Spleen (tissue), 11 donors: ENCODE measurements around the gene SPECC1. TPM values are rescaled to one million over a fixed set of nuclear protein-coding genes. Genes with fewer than 3 reads are reported as not detected.

Experiments
- DNase-seq: peaks from one replicate; pipeline ENCODE4 v3.0.0-alpha.2; 2020
- H3K27ac ChIP-seq, 8 donors: fragments of 200-600 bp; sonication (generic) in 7 of 8; 1 replicate in 4 of 8; 2 replicates in 4 of 8; pipeline versions ENCODE4 v1.5.0 to v1.8.0; 2016 to 2021; ENCODE audit warnings: inconsistent platforms in 4 of 8, mild to moderate bottlenecking in 4 of 8, moderate library complexity in 1 of 8
- H3K27me3 ChIP-seq, 7 donors: fragments of 200-600 bp; sonication (generic) in 6 of 7; replicated peaks in 1 of 7; 1 replicate in 4 of 7; 2 replicates in 3 of 7; pipeline versions ENCODE4 v1.5.0 to v1.8.0; 2016 to 2021; ENCODE audit warnings: inconsistent platforms in 3 of 7, mild to moderate bottlenecking in 1 of 7
- H3K36me3 ChIP-seq, 6 donors: fragments of 200-600 bp; sonication (generic) in 5 of 6; 1 replicate in 4 of 6; 2 replicates in 2 of 6; pipeline versions ENCODE4 v1.5.0 to v1.8.0; 2016 to 2021; ENCODE audit warnings: inconsistent platforms in 2 of 6
- H3K4me1 ChIP-seq, 6 donors: fragments of 200-600 bp; sonication (generic) in 5 of 6; 1 replicate in 3 of 6; 2 replicates in 3 of 6; pipeline versions ENCODE4 v1.5.0 to v1.8.0; 2016 to 2021; ENCODE audit warnings: inconsistent platforms in 3 of 6
- H3K4me3 ChIP-seq, 8 donors: fragments of 200-600 bp; sonication (generic) in 7 of 8; 1 replicate in 4 of 8; 2 replicates in 4 of 8; pipeline versions ENCODE4 v1.5.0 to v1.8.0; 2016 to 2021; ENCODE audit warnings: inconsistent platforms in 4 of 8, mild to moderate bottlenecking in 4 of 8, moderate library complexity in 2 of 8
- H3K9me3 ChIP-seq, 8 donors: fragments of 200-600 bp; sonication (generic) in 7 of 8; 1 replicate in 4 of 8; 2 replicates in 4 of 8; pipeline versions ENCODE4 v1.5.0 to v1.8.0; 2016 to 2021; ENCODE audit warnings: inconsistent platforms in 4 of 8
- CTCF ChIP-seq, 11 experiments: fragments of 200-600 bp in 7 of 11; fragments of 450-650 bp in 4 of 11; sonication (generic) in 4 of 11; IDR thresholded peaks in 8 of 11; conservative IDR thresholded peaks in 3 of 11; 1 replicate in 7 of 11; 2 replicates in 4 of 11; pipeline versions ENCODE4 v1.4.0 to v1.8.0; 2016 to 2021; ENCODE audit warnings: antibody characterized with exemption in 11 of 11, inconsistent platforms in 4 of 11, mild to moderate bottlenecking in 1 of 11
- POLR2A ChIP-seq, 3 donors: fragments of 450-650 bp; IDR thresholded peaks; one replicate each; pipeline ENCODE4 v1.5.1; 2017; ENCODE audit warnings: antibody characterized with exemption in 3 of 3, mild to moderate bottlenecking in 1 of 3
- POLR2AphosphoS5 ChIP-seq, 3 donors: sonication (generic); formaldehyde crosslinking; IDR thresholded peaks; one replicate each; pipeline ENCODE4 v1.5.1; 2017; ENCODE audit warnings: antibody characterized with exemption in 3 of 3
- WGBS, 5 donors: extraction: QIAGEN DNeasy Blood & Tissue Kit in 3 of 5; methylation state at CpG; one replicate each; pipeline versions ENCODE4 v1.1.5 to v1.1.7; 2013 to 2018; 5-methylcytosine and 5-hydroxymethylcytosine counted together
- intact Hi-C: fragments of 100-400 bp; cut with DNase I; formaldehyde crosslinking; loops from one replicate; pipeline ENCODE4 v1.15.0; 2023; ENCODE audit warnings: low total_unique reads
- polyA plus RNA-seq, 3 donors: library from polyadenylated mRNA; stranded (reverse); fragments of 200-250 nt; gene quantifications; one replicate each; pipeline ENCODE4 v1.2.1, GENCODE V29; 2013
- total RNA-seq, 7 donors: library from RNA; depleted of rRNA in 3 of 7; stranded (reverse); fragments of >200 nt in 3 of 7; fragmentation: NEBNext Ultra II Directional in 4 of 7; extraction: Animal tissue kit (Norgen Biotek cat#: 25700) in 4 of 7; gene quantifications; one replicate each; pipeline versions ENCODE4 v1.1.0 to v1.2.1, GENCODE V29; 2016 to 2021
- donor health status: healthy with polysubstance abuse.
- donor health status: DM: no; HTN: no; CAD: no; lungs with moderate emphysema.
- donor health status: DM: no; HTN: no; CAD: no.
- donor health status: Bipolar disorder and iron deficiency.
- donor health status: healthy.
- donor health status: DM: no; HTN: no; CAD: no.
- donor health status: DM: yes; HTN: yes; CAD: no.

Gene SPECC1
- total and polyA plus RNA-seq, 10 donors: 7.4 to 129 (median 84.8) TPM

GRCh38 chr17:19986941-19987861 is 22.0 kb upstream of the SPECC1 start:
- DNase-seq: no peak
- intact Hi-C loops: no loop called here
- Histone ChIP-seq H3K4me3 (no peak overlapping the region), H3K9me3 (no peaks in the 10 kb centered on the region), H3K4me1 (peaks cover 0 to 9% (median 0%) of the 10 kb centered on the region in 6 donors), H3K27me3 (peaks cover 0 to 6% (median 0%) of the 10 kb centered on the region in 7 donors), H3K36me3 (no peaks in the 10 kb centered on the region), H3K27ac (no peak overlapping the region)
- WGBS, 5 donors: 73 to 86% (median 75%) methylated on average over 13 of the region's 13 CpGs
- TF ChIP-seq POLR2AphosphoS5 (IDR thresholded peaks at IDR 0.05) (no peak), CTCF (IDR thresholded peaks at IDR 0.05 in 8 of 11, conservative IDR thresholded peaks at IDR 0.05 in 3 of 11) (no peak), POLR2A (IDR thresholded peaks at IDR 0.05) (no peak)

- H3K4me3 ChIP-seq: no peak overlapping the region
- WGBS, 5 donors: 54 to 82% (median 71%) methylated on average over 1 of the region's 1 CpG
- no peak for DNase-seq
- peaks cover under 1 to 11% (median 1%) of the 10 kb centered on the region in 6 donors for H3K4me1 ChIP-seq
- peaks cover 0 to 6% (median 0%) of the 10 kb centered on the region in 7 donors for H3K27me3 ChIP-seq
- TF ChIP-seq CTCF (IDR thresholded peaks at IDR 0.05 in 8 of 11, conservative IDR thresholded peaks at IDR 0.05 in 3 of 11) (no peak), POLR2A (IDR thresholded peaks at IDR 0.05) (no peak), POLR2AphosphoS5 (IDR thresholded peaks at IDR 0.05) (no peak)
- no peaks in the 10 kb centered on the region for H3K36me3 ChIP-seq
- H3K27ac ChIP-seq: no peak overlapping the region
- intact Hi-C loops: no loop called here
- H3K9me3 ChIP-seq: no peaks in the 10 kb centered on the region
Observed at GRCh38 chr17:19987897-19988296, 21.3 kb upstream of the SPECC1 start.

GRCh38 chr17:19991252-19991885 is 17.8 kb upstream of the SPECC1 start:
- peak overlapping the region in 2 of 8 donors; percentile 17 to 28 for H3K27ac ChIP-seq
- no peak for TF ChIP-seq POLR2A (IDR thresholded peaks at IDR 0.05)
- TF ChIP-seq CTCF (IDR thresholded peaks at IDR 0.05 in 8 of 11, conservative IDR thresholded peaks at IDR 0.05 in 3 of 11): no peak
- TF ChIP-seq POLR2AphosphoS5 (IDR thresholded peaks at IDR 0.05): no peak
- no peak overlapping the region for H3K4me3 ChIP-seq
- no peaks in the 10 kb centered on the region for H3K36me3 ChIP-seq
- intact Hi-C loops: loop anchor here (5.0 kb wide), 1 partner anchor 126 kb away; no protein-coding TSS in a partner anchor
- peaks cover 3 to 17% (median 5%) of the 10 kb centered on the region in 6 donors for H3K4me1 ChIP-seq
- 38 to 54% (median 50%) methylated on average over 4 of the region's 4 CpGs for WGBS, 5 donors
- H3K27me3 ChIP-seq: peaks cover 0 to 12% (median 0%) of the 10 kb centered on the region in 7 donors
- DNase-seq: no peak
- no peaks in the 10 kb centered on the region for H3K9me3 ChIP-seq
